ENCODE results near the gene THOC5.

GRCh38 chr22:29463629-29464028, 89.9 kb downstream of the THOC5 start:
- TF ChIP-seq CTCF (IDR thresholded peaks at IDR 0.05; ENCODE audit: insufficient read depth, low read length) (no peak), POLR2AphosphoS5 (IDR thresholded peaks at IDR 0.05; ENCODE audit: low read depth) (no peak), REST (IDR thresholded peaks at IDR 0.05; ENCODE audit: insufficient replicate concordance, low read depth) (no peak), SPI1 (IDR thresholded peaks at IDR 0.05; ENCODE audit: borderline replicate concordance, low read depth) (no peak)
